Keratinocyte (primary cell): ENCODE results near the gene SMTN. TPM values are rescaled to one million over a fixed set of nuclear protein-coding genes. Genes with fewer than 3 reads are reported as not detected.

Experiments used
- DNase-seq: peaks from one replicate; pipeline ENCODE4 v3.0.0-alpha.2; 2011; ENCODE audit warnings: low read depth, missing footprints, low spot score
- FAIRE-seq: peaks from 2 replicates; lab custom pipeline; 2011; peaks lifted over from hg19 to GRCh38; lab: Jason Lieb, UNC
- H2AFZ ChIP-seq: 2 replicates; pipeline ENCODE4 v1.6.0; 2012; ENCODE audit warnings: low read length, control low read depth, inconsistent platforms; ENCODE audit not compliant: control insufficient read depth
- H3K27ac ChIP-seq: 2 replicates; pipeline ENCODE4 v1.5.1; 2011; ENCODE audit warnings: low read length; ENCODE audit not compliant: control insufficient read depth, insufficient read depth
- H3K27me3 ChIP-seq: 3 replicates; pipeline ENCODE4 v1.6.0; 2011; ENCODE audit warnings: low read length; ENCODE audit not compliant: control insufficient read depth, insufficient read depth; ENCODE audit errors: extremely low read depth
- H3K36me3 ChIP-seq, 2 experiments: 2 replicates in 1 of 2; 3 replicates in 1 of 2; pipeline ENCODE4 v1.5.1; 2011; ENCODE audit warnings: low read length in 2 of 2, mild to moderate bottlenecking in 1 of 2; ENCODE audit not compliant: control insufficient read depth in 2 of 2, insufficient read depth in 2 of 2; ENCODE audit errors: extremely low read depth in 1 of 2
- H3K4me1 ChIP-seq: 3 replicates; pipeline ENCODE4 v1.5.1; 2011; ENCODE audit warnings: low read length; ENCODE audit not compliant: control insufficient read depth, insufficient read depth; ENCODE audit errors: extremely low read depth
- H3K4me2 ChIP-seq: 3 replicates; pipeline ENCODE4 v1.6.0; 2011; ENCODE audit warnings: low read depth, low read length; ENCODE audit not compliant: control insufficient read depth, insufficient read depth; ENCODE audit errors: extremely low read depth
- H3K4me3 ChIP-seq, 3 experiments: fragments of 200-600 bp in 1 of 3; sonication (generic) in 1 of 3; 2 replicates in 2 of 3; 3 replicates in 1 of 3; pipeline ENCODE4 v1.5.1; 2011 to 2016; ENCODE audit warnings: low read length in 3 of 3, mild to moderate bottlenecking in 3 of 3, control low read depth in 2 of 3, inconsistent platforms in 1 of 3, low read depth in 1 of 3, mixed read lengths in 1 of 3, mixed run types in 1 of 3, moderate library complexity in 1 of 3; ENCODE audit not compliant: control insufficient read depth in 2 of 3, insufficient read depth in 2 of 3; ENCODE audit errors: extremely low read depth in 1 of 3
- H3K79me2 ChIP-seq: 2 replicates; pipeline ENCODE4 v1.6.0; 2012; ENCODE audit warnings: low read length; ENCODE audit not compliant: control insufficient read depth, insufficient read depth
- H3K9ac ChIP-seq: 3 replicates; pipeline ENCODE4 v1.6.0; 2011; ENCODE audit warnings: low read length; ENCODE audit not compliant: control insufficient read depth, insufficient read depth; ENCODE audit errors: extremely low read depth
- H3K9me1 ChIP-seq: 3 replicates; pipeline ENCODE4 v1.6.0; 2011; ENCODE audit warnings: low read length; ENCODE audit not compliant: control insufficient read depth, insufficient read depth; ENCODE audit errors: extremely low read depth
- H3K9me3 ChIP-seq: 2 replicates; pipeline ENCODE4 v1.5.1; 2012; ENCODE audit warnings: low read depth, low read length; ENCODE audit not compliant: control insufficient read depth
- H4K20me1 ChIP-seq: 3 replicates; pipeline ENCODE4 v1.6.0; 2011; ENCODE audit warnings: low read length; ENCODE audit not compliant: control insufficient read depth, insufficient read depth; ENCODE audit errors: extremely low read depth
- EZH2 ChIP-seq: IDR thresholded peaks from one replicate; pipeline ENCODE4 v1.6.1; 2012; ENCODE audit warnings: inconsistent platforms, mild to moderate bottlenecking, low read length, moderate library complexity
- dilution Hi-C: fragments of 300-500 bp; cut with MboI; formaldehyde crosslinking; loops from one replicate; pipeline ENCODE4 v1.7.0; 2020; ENCODE audit warnings: low sequenced_read_pairs; ENCODE audit not compliant: extremely low pct_ligation_motif_present
- polyA plus RNA-seq, 5 experiments: library from polyadenylated mRNA; depleted of rRNA in 3 of 5; stranded (reverse) in 3 of 5; stranded (forward) in 1 of 5; unstranded in 1 of 5; fragments of >200 nt; gene quantifications; 1 replicate in 1 of 5; 2 replicates in 3 of 5; 3 replicates in 1 of 5; pipeline versions ENCODE4 v1.2.1 to v1.2.3, GENCODE V29; 2011 to 2012; ENCODE audit warnings: missing spikeins in 2 of 5, low read depth in 1 of 5, low replicate concordance in 1 of 5
- TF ChIP-seq, protein P1 (sequence below), 3 experiments: IDR thresholded peaks in 1 of 3; conservative IDR thresholded peaks in 1 of 3; optimal IDR thresholded peaks in 1 of 3; 2 replicates in 2 of 3; 3 replicates in 1 of 3; pipeline versions ENCODE3 to v1.5.1; 2011; ENCODE audit warnings: low read length in 3 of 3, mild to moderate bottlenecking in 3 of 3, moderate library complexity in 2 of 3, control low read depth in 1 of 3, inconsistent platforms in 1 of 3; ENCODE audit not compliant: insufficient read depth in 2 of 3; ENCODE audit errors: extremely low read depth in 1 of 3

The SMTN gene
- polyA plus RNA-seq, 1 donor (not counting 4 experiments of a cell fraction or from before 2014, with no cell fraction given), result 61.2 TPM

DNA sequence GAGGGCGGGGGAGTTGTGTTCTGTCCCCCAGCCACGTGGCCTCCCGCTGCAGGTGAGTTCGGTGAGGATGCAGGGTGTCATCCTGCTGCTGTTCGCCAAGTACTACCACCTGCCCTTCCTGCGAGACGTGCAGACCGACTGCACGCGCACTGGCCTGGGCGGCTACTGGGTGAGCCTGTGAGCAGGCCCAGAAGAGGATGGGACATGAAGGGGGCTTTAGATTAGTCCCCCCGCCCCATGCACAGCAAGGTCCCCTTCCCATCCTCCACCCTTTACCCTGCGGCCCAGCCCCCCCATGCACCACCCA is 45.7 kb downstream of the SMTN start:
- Histone ChIP-seq H2AFZ (no peak overlapping the region), H3K9me1 (no peaks in the 10 kb centered on the region)
- dilution Hi-C loops, result no loop called here

GRCh38 chr22:31127181-31127772 is 46.2 kb downstream of the SMTN start:
- H3K27ac ChIP-seq, result no peak overlapping the region
- no peak overlapping the region for H3K4me2 ChIP-seq
- H4K20me1 ChIP-seq, result no peaks in the 10 kb centered on the region
- no peaks in the 10 kb centered on the region for H3K9me3 ChIP-seq
- peaks cover 8% of the 10 kb centered on the region for H3K4me1 ChIP-seq
- H3K79me2 ChIP-seq, result no peaks in the 10 kb centered on the region
- no peaks in the 10 kb centered on the region for H3K9me1 ChIP-seq
- no peak overlapping the region for H2AFZ ChIP-seq
- no peak for FAIRE-seq
- no peak overlapping the region for H3K4me3 ChIP-seq
- no peaks in the 10 kb centered on the region for H3K36me3 ChIP-seq
- no peak for DNase-seq
- no peak overlapping the region for H3K9ac ChIP-seq
- TF ChIP-seq, protein P1, sequence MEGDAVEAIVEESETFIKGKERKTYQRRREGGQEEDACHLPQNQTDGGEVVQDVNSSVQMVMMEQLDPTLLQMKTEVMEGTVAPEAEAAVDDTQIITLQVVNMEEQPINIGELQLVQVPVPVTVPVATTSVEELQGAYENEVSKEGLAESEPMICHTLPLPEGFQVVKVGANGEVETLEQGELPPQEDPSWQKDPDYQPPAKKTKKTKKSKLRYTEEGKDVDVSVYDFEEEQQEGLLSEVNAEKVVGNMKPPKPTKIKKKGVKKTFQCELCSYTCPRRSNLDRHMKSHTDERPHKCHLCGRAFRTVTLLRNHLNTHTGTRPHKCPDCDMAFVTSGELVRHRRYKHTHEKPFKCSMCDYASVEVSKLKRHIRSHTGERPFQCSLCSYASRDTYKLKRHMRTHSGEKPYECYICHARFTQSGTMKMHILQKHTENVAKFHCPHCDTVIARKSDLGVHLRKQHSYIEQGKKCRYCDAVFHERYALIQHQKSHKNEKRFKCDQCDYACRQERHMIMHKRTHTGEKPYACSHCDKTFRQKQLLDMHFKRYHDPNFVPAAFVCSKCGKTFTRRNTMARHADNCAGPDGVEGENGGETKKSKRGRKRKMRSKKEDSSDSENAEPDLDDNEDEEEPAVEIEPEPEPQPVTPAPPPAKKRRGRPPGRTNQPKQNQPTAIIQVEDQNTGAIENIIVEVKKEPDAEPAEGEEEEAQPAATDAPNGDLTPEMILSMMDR (optimal IDR thresholded peaks at IDR 0.05 in 1 of 3, IDR thresholded peaks at IDR 0.05 in 1 of 3, conservative IDR thresholded peaks at IDR 0.05 in 1 of 3; ENCODE audit: extremely low read depth in 1 of 3, insufficient read depth in 2 of 3, low read length in 3 of 3), result no peak
- TF ChIP-seq EZH2, result no peak
- dilution Hi-C loops, result no loop called here
- peaks cover 17% of the 10 kb centered on the region for H3K27me3 ChIP-seq

More for the DNA sequence above, 45.7 kb downstream of the SMTN start:
- H3K27ac ChIP-seq, result no peak overlapping the region
- H3K4me2 ChIP-seq, result no peak overlapping the region
- DNase-seq (no peak), FAIRE-seq (no peak)
- H3K36me3 ChIP-seq, result no peaks in the 10 kb centered on the region
- no peaks in the 10 kb centered on the region for H3K9me3 ChIP-seq
- H3K4me3 ChIP-seq, result no peak overlapping the region
- TF ChIP-seq, protein P1 (optimal IDR thresholded peaks at IDR 0.05 in 1 of 3, IDR thresholded peaks at IDR 0.05 in 1 of 3, conservative IDR thresholded peaks at IDR 0.05 in 1 of 3; ENCODE audit: extremely low read depth in 1 of 3, insufficient read depth in 2 of 3, low read length in 3 of 3), result no peak
- TF ChIP-seq EZH2, result no peak
- peaks cover 8% of the 10 kb centered on the region for H3K4me1 ChIP-seq
- no peaks in the 10 kb centered on the region for H4K20me1 ChIP-seq
- H3K9ac ChIP-seq, result no peak overlapping the region
- H3K79me2 ChIP-seq, result no peaks in the 10 kb centered on the region
- peaks cover 17% of the 10 kb centered on the region for H3K27me3 ChIP-seq
